Measurements from ENCODE around the gene CNTNAP2.

CNTNAP2 gene

GRCh38 chr7:147376192-147376591, 1259.6 kb downstream of the CNTNAP2 start:
- DNase-seq (ENCODE audit: low read depth, low spot score): no peak
- H3K9ac ChIP-seq (ENCODE audit: insufficient read length, low read depth): no peak overlapping the region
- no peaks in the 10 kb centered on the region for H3K36me3 ChIP-seq (ENCODE audit: insufficient read depth, insufficient read length, low read length)
- no peak overlapping the region for H3K4me3 ChIP-seq (ENCODE audit: insufficient read length, low read depth)
- H3K4me1 ChIP-seq (ENCODE audit: insufficient read depth, insufficient read length): no peaks in the 10 kb centered on the region
- H3K9me3 ChIP-seq (ENCODE audit: insufficient read depth, low read length): no peaks in the 10 kb centered on the region
- no peak for TF ChIP-seq SUZ12 (IDR thresholded peaks at IDR 0.05; ENCODE audit: extremely low read depth, insufficient read depth, insufficient read length)
- no peak for TF ChIP-seq YY1 (IDR thresholded peaks at IDR 0.05; ENCODE audit: insufficient read depth, insufficient read length)
- TF ChIP-seq ZNF274 (IDR thresholded peaks at IDR 0.05; ENCODE audit: low read depth, low read length): no peak
- no peaks in the 10 kb centered on the region for H3K27me3 ChIP-seq (ENCODE audit: insufficient read depth, insufficient read length)

- Histone ChIP-seq H3K9ac (ENCODE audit: insufficient read length, low read depth) (no peak overlapping the region), H3K36me3 (ENCODE audit: insufficient read depth, insufficient read length, low read length) (no peaks in the 10 kb centered on the region), H3K9me3 (ENCODE audit: insufficient read depth, low read length) (no peaks in the 10 kb centered on the region; the same call in 1 of the 2 replicates), H3K4me1 (ENCODE audit: insufficient read depth, insufficient read length) (no peaks in the 10 kb centered on the region), H3K4me3 (ENCODE audit: insufficient read length, low read depth) (no peak overlapping the region), H3K27me3 (ENCODE audit: insufficient read depth, insufficient read length) (no peaks in the 10 kb centered on the region)
- no peak for DNase-seq (ENCODE audit: low read depth, low spot score)
- TF ChIP-seq YY1 (IDR thresholded peaks at IDR 0.05; ENCODE audit: insufficient read depth, insufficient read length) (no peak), SUZ12 (IDR thresholded peaks at IDR 0.05; ENCODE audit: extremely low read depth, insufficient read depth, insufficient read length) (no peak), ZNF274 (IDR thresholded peaks at IDR 0.05; ENCODE audit: low read depth, low read length) (no peak)
These were observed 1264.3 kb downstream of the CNTNAP2 start for GRCh38 chr7:147380926-147381325.

GRCh38 chr7:147394329-147394728, 1277.7 kb downstream of the CNTNAP2 start:
- Histone ChIP-seq H3K9me3 (ENCODE audit: insufficient read depth, low read length) (no peaks in the 10 kb centered on the region), H3K4me3 (ENCODE audit: insufficient read length, low read depth) (no peak overlapping the region), H3K27me3 (ENCODE audit: insufficient read depth, insufficient read length) (no peaks in the 10 kb centered on the region), H3K9ac (ENCODE audit: insufficient read length, low read depth) (no peak overlapping the region), H3K4me1 (ENCODE audit: insufficient read depth, insufficient read length) (no peaks in the 10 kb centered on the region), H3K36me3 (ENCODE audit: insufficient read depth, insufficient read length, low read length) (no peaks in the 10 kb centered on the region)
- TF ChIP-seq SUZ12 (IDR thresholded peaks at IDR 0.05; ENCODE audit: extremely low read depth, insufficient read depth, insufficient read length): no peak
- no peak for TF ChIP-seq ZNF274 (IDR thresholded peaks at IDR 0.05; ENCODE audit: low read depth, low read length)
- no peak for TF ChIP-seq YY1 (IDR thresholded peaks at IDR 0.05; ENCODE audit: insufficient read depth, insufficient read length)
- DNase-seq (ENCODE audit: low read depth, low spot score): no peak

GRCh38 chr7:147400221-147400689, 1283.7 kb downstream of the CNTNAP2 start:
- Histone ChIP-seq H3K27me3 (ENCODE audit: insufficient read depth, insufficient read length) (no peaks in the 10 kb centered on the region), H3K9me3 (ENCODE audit: insufficient read depth, low read length) (no peaks in the 10 kb centered on the region), H3K36me3 (ENCODE audit: insufficient read depth, insufficient read length, low read length) (no peaks in the 10 kb centered on the region), H3K4me1 (ENCODE audit: insufficient read depth, insufficient read length) (no peaks in the 10 kb centered on the region), H3K4me3 (ENCODE audit: insufficient read length, low read depth) (no peak overlapping the region), H3K9ac (ENCODE audit: insufficient read length, low read depth) (no peak overlapping the region)
- DNase-seq (ENCODE audit: low read depth, low spot score): no peak
- TF ChIP-seq YY1 (IDR thresholded peaks at IDR 0.05; ENCODE audit: insufficient read depth, insufficient read length) (no peak), SUZ12 (IDR thresholded peaks at IDR 0.05; ENCODE audit: extremely low read depth, insufficient read depth, insufficient read length) (no peak), ZNF274 (IDR thresholded peaks at IDR 0.05; ENCODE audit: low read depth, low read length) (no peak)

GRCh38 chr7:147400925-147401324, 1284.3 kb downstream of the CNTNAP2 start:
- H3K9me3 ChIP-seq (ENCODE audit: insufficient read depth, low read length): no peaks in the 10 kb centered on the region
- no peaks in the 10 kb centered on the region for H3K36me3 ChIP-seq (ENCODE audit: insufficient read depth, insufficient read length, low read length)
- no peaks in the 10 kb centered on the region for H3K27me3 ChIP-seq (ENCODE audit: insufficient read depth, insufficient read length)
- TF ChIP-seq SUZ12 (IDR thresholded peaks at IDR 0.05; ENCODE audit: extremely low read depth, insufficient read depth, insufficient read length) (no peak), YY1 (IDR thresholded peaks at IDR 0.05; ENCODE audit: insufficient read depth, insufficient read length) (no peak), ZNF274 (IDR thresholded peaks at IDR 0.05; ENCODE audit: low read depth, low read length) (no peak)
- H3K4me3 ChIP-seq (ENCODE audit: insufficient read length, low read depth): no peak overlapping the region
- no peak for DNase-seq (ENCODE audit: low read depth, low spot score)
- no peaks in the 10 kb centered on the region for H3K4me1 ChIP-seq (ENCODE audit: insufficient read depth, insufficient read length)
- H3K9ac ChIP-seq (ENCODE audit: insufficient read length, low read depth): no peak overlapping the region

GRCh38 chr7:147405621-147406020, 1289.0 kb downstream of the CNTNAP2 start:
- TF ChIP-seq ZNF274 (IDR thresholded peaks at IDR 0.05; ENCODE audit: low read depth, low read length): no peak
- no peak for TF ChIP-seq YY1 (IDR thresholded peaks at IDR 0.05; ENCODE audit: insufficient read depth, insufficient read length)
- Histone ChIP-seq H3K9me3 (ENCODE audit: insufficient read depth, low read length) (no peaks in the 10 kb centered on the region), H3K27me3 (ENCODE audit: insufficient read depth, insufficient read length) (no peaks in the 10 kb centered on the region), H3K4me3 (ENCODE audit: insufficient read length, low read depth) (no peak overlapping the region), H3K36me3 (ENCODE audit: insufficient read depth, insufficient read length, low read length) (no peaks in the 10 kb centered on the region), H3K4me1 (ENCODE audit: insufficient read depth, insufficient read length) (no peaks in the 10 kb centered on the region), H3K9ac (ENCODE audit: insufficient read length, low read depth) (no peak overlapping the region)
- no peak for DNase-seq (ENCODE audit: low read depth, low spot score)

GRCh38 chr7:147406521-147407135, 1290.0 kb downstream of the CNTNAP2 start:
- no peaks in the 10 kb centered on the region for H3K36me3 ChIP-seq (ENCODE audit: insufficient read depth, insufficient read length, low read length)
- DNase-seq (ENCODE audit: low read depth, low spot score): no peak
- no peak overlapping the region for H3K9ac ChIP-seq (ENCODE audit: insufficient read length, low read depth)
- TF ChIP-seq SUZ12 (IDR thresholded peaks at IDR 0.05; ENCODE audit: extremely low read depth, insufficient read depth, insufficient read length) (no peak), YY1 (IDR thresholded peaks at IDR 0.05; ENCODE audit: insufficient read depth, insufficient read length) (no peak), ZNF274 (IDR thresholded peaks at IDR 0.05; ENCODE audit: low read depth, low read length) (no peak)
- no peak overlapping the region for H3K4me3 ChIP-seq (ENCODE audit: insufficient read length, low read depth)
- no peaks in the 10 kb centered on the region for H3K4me1 ChIP-seq (ENCODE audit: insufficient read depth, insufficient read length)
- H3K9me3 ChIP-seq (ENCODE audit: insufficient read depth, low read length): no peaks in the 10 kb centered on the region
- H3K27me3 ChIP-seq (ENCODE audit: insufficient read depth, insufficient read length): no peaks in the 10 kb centered on the region
